Spinal cord (tissue), 10 donors: ENCODE data around the gene NPAS3. TPM values are rescaled to one million over a fixed set of nuclear protein-coding genes. Genes with fewer than 3 reads are reported as not detected.

Experiments
- DNase-seq, 6 donors: peaks; one replicate each; pipeline versions ENCODE4 v3.0.0 to v3.0.0-alpha.2; 2013 to 2015; ENCODE audit warnings: low spot score in 6 of 6, low read depth in 4 of 6
- H3K27ac ChIP-seq: one replicate; pipeline ENCODE4 v1.5.1; 2013; ENCODE audit warnings: low read depth, low read length, control low read depth
- H3K27me3 ChIP-seq: one replicate; pipeline ENCODE4 v1.6.1; 2013; ENCODE audit warnings: low read length; ENCODE audit not compliant: control insufficient read depth, insufficient read depth
- H3K36me3 ChIP-seq: one replicate; pipeline ENCODE4 v1.6.1; 2013; ENCODE audit warnings: low read length; ENCODE audit not compliant: control insufficient read depth, insufficient read depth
- H3K4me1 ChIP-seq: one replicate; pipeline ENCODE4 v1.6.1; 2013; ENCODE audit warnings: low read length; ENCODE audit not compliant: control insufficient read depth, insufficient read depth
- H3K4me3 ChIP-seq: one replicate; pipeline ENCODE4 v1.5.1; 2013; ENCODE audit warnings: low read depth, low read length, control low read depth
- H3K9me3 ChIP-seq: one replicate; pipeline ENCODE4 v1.6.1; 2013; ENCODE audit warnings: low read length; ENCODE audit not compliant: control insufficient read depth, insufficient read depth
- WGBS: methylation state at CpG from one replicate; pipeline ENCODE4 v1.1.5; 2013; ENCODE audit warnings: missing lambda C conversion rate; ENCODE audit not compliant: insufficient coverage; 5-methylcytosine and 5-hydroxymethylcytosine counted together
- polyA plus RNA-seq, 2 donors: library from polyadenylated mRNA; unstranded; fragments of 120-200 nt; gene quantifications; one replicate each; pipeline ENCODE4 v1.2.1, GENCODE V29; 2013; ENCODE audit not compliant: insufficient read length in 2 of 2
- total RNA-seq, 2 donors: library from RNA; depleted of rRNA in 1 of 2; stranded (reverse); fragments of 120-200 nt in 1 of 2; fragments of >200 nt in 1 of 2; gene quantifications; one replicate each; pipeline versions ENCODE4 v1.2.3 to v1.2.4, GENCODE V29; 2013 to 2014
- donor health status: healthy.

The NPAS3 gene
- total and polyA plus RNA-seq, 4 donors: 23.2 to 77.3 (median 50.8) TPM

DNA sequence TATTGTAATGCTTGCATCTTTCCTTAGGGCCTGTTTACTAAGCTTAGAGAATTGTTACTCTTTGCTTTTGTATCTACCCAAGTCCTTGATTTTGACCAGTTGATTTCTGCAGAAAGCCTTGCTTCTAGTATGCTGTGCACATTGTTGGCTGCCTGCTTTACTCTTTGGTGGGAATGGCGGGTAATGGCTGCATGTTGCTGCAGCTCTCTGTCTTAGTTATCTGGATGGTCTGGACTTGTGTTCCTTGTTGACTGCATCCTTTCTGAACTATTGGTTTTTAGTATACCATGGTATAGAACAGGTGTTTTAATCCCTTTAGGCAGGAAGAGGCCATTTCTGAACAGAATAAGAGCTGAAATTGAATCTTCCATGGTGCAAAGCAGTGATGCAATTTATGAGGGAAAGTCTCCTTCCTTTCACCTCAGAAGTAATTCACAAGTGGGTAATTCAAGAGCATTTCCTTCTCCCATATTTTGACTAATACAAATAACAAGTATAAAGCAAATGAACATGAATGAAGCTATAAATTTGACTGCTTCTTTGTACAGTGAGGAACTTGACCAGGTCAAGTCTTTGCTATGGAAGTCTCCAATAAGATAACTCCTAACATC is 466.4 kb downstream of the NPAS3 start:
- H3K36me3 ChIP-seq: no peaks in the 10 kb centered on the region
- DNase-seq: no peak
- no peak overlapping the region for H3K27ac ChIP-seq
- peaks cover 20% of the 10 kb centered on the region for H3K9me3 ChIP-seq
- H3K4me3 ChIP-seq: no peak overlapping the region
- H3K4me1 ChIP-seq: no peaks in the 10 kb centered on the region
- no peaks in the 10 kb centered on the region for H3K27me3 ChIP-seq
- 100% methylated on average over 1 of the region's 1 CpG for WGBS

- peaks cover 20% of the 10 kb centered on the region for H3K9me3 ChIP-seq
- H3K27ac ChIP-seq: no peak overlapping the region
- peak in 1 of 6 donors; percentile 43 for DNase-seq
- no peaks in the 10 kb centered on the region for H3K4me1 ChIP-seq
- 77% methylated on average over 1 of the region's 2 CpGs for WGBS
- no peaks in the 10 kb centered on the region for H3K27me3 ChIP-seq
- no peaks in the 10 kb centered on the region for H3K36me3 ChIP-seq
- H3K4me3 ChIP-seq: no peak overlapping the region
These were observed 468.1 kb downstream of the NPAS3 start for GRCh38 chr14:33406766-33407165.

- no peak overlapping the region for H3K27ac ChIP-seq
- H3K4me1 ChIP-seq: no peaks in the 10 kb centered on the region
- H3K4me3 ChIP-seq: no peak overlapping the region
- WGBS: no CpG with 5 or more reads among the region's 2 CpGs
- no peaks in the 10 kb centered on the region for H3K27me3 ChIP-seq
- no peaks in the 10 kb centered on the region for H3K36me3 ChIP-seq
- DNase-seq: peak in 1 of 6 donors; percentile 36
- H3K9me3 ChIP-seq: peaks cover 20% of the 10 kb centered on the region
These were observed 469.6 kb downstream of the NPAS3 start for GRCh38 chr14:33408291-33408690.

GRCh38 chr14:33412450-33412849 is 473.8 kb downstream of the NPAS3 start:
- Histone ChIP-seq H3K27ac (no peak overlapping the region), H3K27me3 (no peaks in the 10 kb centered on the region), H3K4me1 (no peaks in the 10 kb centered on the region), H3K4me3 (no peak overlapping the region), H3K9me3 (no peaks in the 10 kb centered on the region), H3K36me3 (no peaks in the 10 kb centered on the region)
- DNase-seq: no peak

DNA sequence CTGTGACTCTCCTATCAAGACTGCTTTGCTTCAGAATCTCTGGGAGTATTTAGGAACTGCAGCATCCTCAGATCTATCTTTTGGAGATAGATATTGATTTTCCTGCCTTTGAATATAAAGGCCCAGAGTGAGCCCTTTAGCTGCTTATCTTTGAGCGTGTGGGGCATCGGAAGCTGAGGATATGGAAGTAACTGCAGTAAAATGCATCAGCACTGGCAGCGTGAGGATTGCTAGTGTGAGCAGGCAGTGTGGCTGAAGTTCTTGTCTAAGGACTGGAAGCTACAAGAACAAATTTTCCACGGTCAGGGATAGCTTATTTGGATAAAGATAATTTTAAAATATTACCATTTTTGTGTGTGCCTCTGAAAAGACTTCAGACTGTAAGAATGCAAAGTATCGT is 474.7 kb downstream of the NPAS3 start:
- no peak for DNase-seq
- no peak overlapping the region for H3K27ac ChIP-seq
- 85% methylated on average over 3 of the region's 5 CpGs for WGBS
- no peaks in the 10 kb centered on the region for H3K36me3 ChIP-seq
- H3K4me3 ChIP-seq: no peak overlapping the region
- no peaks in the 10 kb centered on the region for H3K4me1 ChIP-seq
- no peaks in the 10 kb centered on the region for H3K9me3 ChIP-seq
- H3K27me3 ChIP-seq: no peaks in the 10 kb centered on the region

GRCh38 chr14:33414041-33414440 is 475.4 kb downstream of the NPAS3 start:
- Histone ChIP-seq H3K4me3 (no peak overlapping the region), H3K27me3 (no peaks in the 10 kb centered on the region), H3K36me3 (no peaks in the 10 kb centered on the region), H3K27ac (no peak overlapping the region), H3K9me3 (no peaks in the 10 kb centered on the region), H3K4me1 (no peaks in the 10 kb centered on the region)
- DNase-seq: no peak
- WGBS: no CpG with 5 or more reads among the region's 3 CpGs

GRCh38 chr14:33420051-33420627 is 481.5 kb downstream of the NPAS3 start:
- H3K27me3 ChIP-seq: no peaks in the 10 kb centered on the region
- peak in 2 of 6 donors; percentile 66 to 88 for DNase-seq
- no peaks in the 10 kb centered on the region for H3K4me1 ChIP-seq
- H3K9me3 ChIP-seq: no peaks in the 10 kb centered on the region
- no peak overlapping the region for H3K27ac ChIP-seq
- no peaks in the 10 kb centered on the region for H3K36me3 ChIP-seq
- no CpG with 5 or more reads among the region's 1 CpG for WGBS
- H3K4me3 ChIP-seq: no peak overlapping the region

GRCh38 chr14:33430414-33431035 is 491.8 kb downstream of the NPAS3 start:
- no peak overlapping the region for H3K4me3 ChIP-seq
- no peaks in the 10 kb centered on the region for H3K27me3 ChIP-seq
- no peak overlapping the region for H3K27ac ChIP-seq
- no peaks in the 10 kb centered on the region for H3K9me3 ChIP-seq
- peak in 1 of 6 donors; percentile 15 for DNase-seq
- H3K4me1 ChIP-seq: no peaks in the 10 kb centered on the region
- H3K36me3 ChIP-seq: no peaks in the 10 kb centered on the region
- WGBS: 40% methylated on average over 1 of the region's 7 CpGs

- WGBS: no CpG with 5 or more reads among the region's 3 CpGs
- Histone ChIP-seq H3K36me3 (no peaks in the 10 kb centered on the region), H3K27ac (no peak overlapping the region), H3K27me3 (no peaks in the 10 kb centered on the region), H3K9me3 (no peaks in the 10 kb centered on the region), H3K4me1 (no peaks in the 10 kb centered on the region), H3K4me3 (no peak overlapping the region)
- DNase-seq: peak in 2 of 6 donors; percentile 61 to 83
These were observed 493.8 kb downstream of the NPAS3 start for GRCh38 chr14:33432407-33433023.
